Chondrocyte (in vitro differentiated cells): ENCODE measurements around the gene NHLRC4. TPM values are rescaled to one million over a fixed set of nuclear protein-coding genes. Genes with fewer than 3 reads are reported as not detected.

Experiments
- DNase-seq: peaks from one replicate; pipeline ENCODE4 v3.0.0; 2021; ENCODE audit warnings: mixed read lengths, low spot score
- H3K27ac Mint-ChIP-seq: one replicate; pipeline ENCODE4 v1.8.0; 2021; ENCODE audit warnings: mild to moderate bottlenecking, moderate library complexity, mixed read lengths; ENCODE audit not compliant: unreplicated experiment
- H3K27me3 Mint-ChIP-seq: 2 replicates; pipeline ENCODE4 v1.8.0; 2021; ENCODE audit warnings: low read depth, mixed read lengths
- H3K36me3 Mint-ChIP-seq: 2 replicates; pipeline ENCODE4 v1.8.0; 2021; ENCODE audit warnings: low read depth, mixed read lengths
- H3K4me1 Mint-ChIP-seq: 2 replicates; pipeline ENCODE4 v1.8.0; 2021; ENCODE audit warnings: low read depth, mild to moderate bottlenecking, mixed read lengths
- H3K4me3 Mint-ChIP-seq: one replicate; pipeline ENCODE4 v1.8.0; 2021; ENCODE audit warnings: mild to moderate bottlenecking, moderate library complexity, mixed read lengths; ENCODE audit not compliant: unreplicated experiment
- H3K9me3 Mint-ChIP-seq: 2 replicates; pipeline ENCODE4 v1.8.0; 2021; ENCODE audit warnings: low read depth, mixed read lengths
- total RNA-seq: library from RNA; stranded (reverse); gene quantifications from 3 replicates; pipeline ENCODE4 v1.2.1, GENCODE V29; 2021
- TF ChIP-seq, protein P1 (sequence below): fragments of 200-600 bp; sonication (generic); IDR thresholded peaks from 2 replicates; pipeline ENCODE4 v1.5.0; 2021; ENCODE audit warnings: antibody characterized with exemption, mild to moderate bottlenecking, moderate library complexity

Gene NHLRC4
- total RNA-seq, 1 donor from 2014 or later: not detected

DNA sequence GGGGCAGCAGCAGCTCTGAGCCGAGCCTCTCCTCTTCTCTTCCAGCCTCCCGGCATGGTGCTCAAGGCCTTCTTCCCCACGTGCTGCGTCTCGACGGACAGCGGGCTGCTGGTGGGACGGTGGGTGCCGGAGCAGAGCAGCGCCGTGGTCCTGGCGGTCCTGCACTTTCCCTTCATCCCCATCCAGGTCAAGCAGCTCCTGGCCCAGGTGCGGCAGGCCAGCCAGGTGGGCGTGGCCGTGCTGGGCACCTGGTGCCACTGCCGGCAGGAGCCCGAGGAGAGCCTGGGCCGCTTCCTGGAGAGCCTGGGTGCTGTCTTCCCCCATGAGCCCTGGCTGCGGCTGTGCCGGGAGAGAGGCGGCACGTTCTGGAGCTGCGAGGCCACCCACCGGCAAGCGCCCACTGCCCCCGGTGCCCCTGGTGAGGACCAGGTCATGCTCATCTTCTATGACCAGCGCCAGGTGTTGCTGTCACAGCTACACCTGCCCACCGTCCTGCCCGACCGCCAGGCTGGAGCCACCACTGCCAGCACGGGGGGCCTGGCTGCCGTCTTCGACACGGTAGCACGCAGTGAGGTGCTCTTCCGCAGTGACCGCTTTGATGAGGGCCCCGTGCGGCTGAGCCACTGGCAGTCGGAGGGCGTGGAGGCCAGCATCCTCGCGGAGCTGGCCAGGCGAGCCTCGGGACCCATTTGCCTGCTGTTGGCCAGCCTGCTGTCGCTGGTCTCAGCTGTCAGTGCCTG is 7.4 kb downstream of the NHLRC4 start:
- Mint-ChIP-seq H3K4me1 (peaks cover 24% of the 10 kb centered on the region), H3K27ac (no peak overlapping the region), H3K4me3 (no peak overlapping the region), H3K27me3 (no peaks in the 10 kb centered on the region), H3K36me3 (peaks cover 1% of the 10 kb centered on the region), H3K9me3 (no peaks in the 10 kb centered on the region)
- TF ChIP-seq, protein P1, sequence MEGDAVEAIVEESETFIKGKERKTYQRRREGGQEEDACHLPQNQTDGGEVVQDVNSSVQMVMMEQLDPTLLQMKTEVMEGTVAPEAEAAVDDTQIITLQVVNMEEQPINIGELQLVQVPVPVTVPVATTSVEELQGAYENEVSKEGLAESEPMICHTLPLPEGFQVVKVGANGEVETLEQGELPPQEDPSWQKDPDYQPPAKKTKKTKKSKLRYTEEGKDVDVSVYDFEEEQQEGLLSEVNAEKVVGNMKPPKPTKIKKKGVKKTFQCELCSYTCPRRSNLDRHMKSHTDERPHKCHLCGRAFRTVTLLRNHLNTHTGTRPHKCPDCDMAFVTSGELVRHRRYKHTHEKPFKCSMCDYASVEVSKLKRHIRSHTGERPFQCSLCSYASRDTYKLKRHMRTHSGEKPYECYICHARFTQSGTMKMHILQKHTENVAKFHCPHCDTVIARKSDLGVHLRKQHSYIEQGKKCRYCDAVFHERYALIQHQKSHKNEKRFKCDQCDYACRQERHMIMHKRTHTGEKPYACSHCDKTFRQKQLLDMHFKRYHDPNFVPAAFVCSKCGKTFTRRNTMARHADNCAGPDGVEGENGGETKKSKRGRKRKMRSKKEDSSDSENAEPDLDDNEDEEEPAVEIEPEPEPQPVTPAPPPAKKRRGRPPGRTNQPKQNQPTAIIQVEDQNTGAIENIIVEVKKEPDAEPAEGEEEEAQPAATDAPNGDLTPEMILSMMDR: no peak
- no peak for DNase-seq

DNA sequence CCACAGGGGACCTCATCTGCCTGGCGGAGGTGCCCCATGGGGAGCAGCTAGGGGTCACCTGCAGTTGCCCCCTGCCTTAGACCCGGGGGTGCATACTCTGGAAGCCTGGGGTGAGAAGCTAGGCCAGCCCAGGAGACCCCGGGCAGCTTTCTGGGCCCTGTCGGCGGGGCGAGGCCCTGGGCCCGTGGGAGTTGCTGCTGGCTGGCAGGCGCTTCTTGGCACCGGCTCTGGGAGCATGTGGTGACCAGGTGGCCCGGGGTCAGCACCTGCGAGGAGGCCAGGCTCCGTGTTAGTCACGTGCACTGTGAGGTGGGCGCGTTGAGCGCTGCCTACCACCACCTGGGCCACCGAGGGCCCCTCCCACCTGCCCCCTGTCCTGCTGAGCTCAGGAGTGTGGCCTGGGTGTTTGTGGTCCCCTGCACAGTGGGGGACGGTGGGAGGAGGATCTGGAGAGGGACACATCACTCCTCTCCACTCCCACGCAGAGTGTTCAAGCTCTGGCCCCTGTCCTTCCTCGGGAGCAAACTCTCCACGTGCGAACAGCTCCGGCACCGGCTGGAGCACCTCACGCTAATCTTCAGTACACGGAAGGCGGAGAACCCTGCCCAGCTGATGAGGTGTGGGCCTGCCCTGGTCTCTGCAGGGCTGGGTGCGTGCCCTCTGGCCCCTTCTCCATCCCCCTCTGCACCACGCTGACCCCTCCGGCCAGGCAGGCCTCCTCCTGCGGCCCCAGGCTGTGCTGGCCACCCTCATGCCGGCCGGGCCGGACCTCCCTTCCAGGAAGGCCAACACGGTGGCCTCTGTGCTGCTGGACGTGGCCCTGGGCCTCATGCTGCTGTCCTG is 8.8 kb downstream of the NHLRC4 start:
- peaks cover 20% of the 10 kb centered on the region for H3K4me1 Mint-ChIP-seq
- TF ChIP-seq, protein P1: no peak
- DNase-seq: no peak
- peaks cover 1% of the 10 kb centered on the region for H3K36me3 Mint-ChIP-seq
- H3K9me3 Mint-ChIP-seq: no peaks in the 10 kb centered on the region
- no peaks in the 10 kb centered on the region for H3K27me3 Mint-ChIP-seq
- no peak overlapping the region for H3K27ac Mint-ChIP-seq
- H3K4me3 Mint-ChIP-seq: no peak overlapping the region

DNA sequence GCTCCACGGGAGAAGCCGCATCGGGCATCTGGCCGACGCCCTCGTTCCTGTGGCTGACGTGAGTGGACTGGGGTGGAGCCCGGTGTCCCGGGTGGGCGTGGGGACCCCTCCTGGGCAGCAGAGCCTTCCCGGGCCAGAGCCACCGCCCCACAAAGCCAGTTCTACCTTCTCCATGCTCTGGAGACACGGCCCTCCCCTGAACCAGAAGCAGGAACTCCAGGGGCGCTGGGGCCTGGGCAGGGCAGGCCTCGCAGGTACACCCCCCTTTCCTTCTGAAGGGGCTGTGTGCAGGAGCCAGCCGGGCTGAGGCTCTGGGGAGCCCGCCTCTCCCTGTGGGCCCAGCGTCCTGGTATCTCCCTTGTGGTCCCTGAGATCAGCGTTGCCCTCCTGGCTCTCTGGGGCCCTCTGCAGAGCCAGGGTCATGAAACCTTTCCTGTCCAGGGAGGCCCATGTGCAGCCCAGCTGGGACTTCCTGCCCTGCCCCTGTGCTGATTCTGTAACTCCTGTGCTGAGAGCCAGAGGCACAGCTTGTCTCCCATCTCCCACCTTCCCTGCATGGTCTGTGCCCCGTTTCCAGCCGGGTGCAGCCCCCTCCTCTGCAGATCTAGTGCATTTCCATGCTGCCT is 9.5 kb downstream of the NHLRC4 start:
- TF ChIP-seq, protein P1: no peak
- peaks cover 1% of the 10 kb centered on the region for H3K36me3 Mint-ChIP-seq
- no peak for DNase-seq
- no peaks in the 10 kb centered on the region for H3K27me3 Mint-ChIP-seq
- no peaks in the 10 kb centered on the region for H3K9me3 Mint-ChIP-seq
- no peak overlapping the region for H3K27ac Mint-ChIP-seq
- H3K4me3 Mint-ChIP-seq: no peak overlapping the region
- peaks cover 13% of the 10 kb centered on the region for H3K4me1 Mint-ChIP-seq

DNA sequence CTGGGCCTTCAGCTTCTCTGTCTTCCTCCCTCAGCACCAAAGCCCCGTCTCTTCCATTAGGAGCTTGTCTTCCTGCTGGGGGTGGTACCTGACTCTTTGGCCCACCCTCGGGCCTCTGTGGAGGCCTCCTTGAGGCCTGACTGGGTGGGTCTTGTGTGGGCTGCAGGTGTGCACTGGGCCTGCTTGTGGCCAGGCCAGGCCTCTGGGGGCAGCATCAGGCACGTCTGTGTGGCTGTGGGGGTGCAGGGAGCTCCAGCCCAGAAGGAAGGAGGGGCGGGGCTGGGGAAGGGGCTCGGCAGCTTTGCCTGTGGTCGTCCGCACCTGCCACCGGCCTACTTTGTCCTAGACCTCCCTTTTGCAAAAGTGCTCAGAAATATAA is 10.0 kb downstream of the NHLRC4 start:
- Mint-ChIP-seq H3K27me3 (no peaks in the 10 kb centered on the region), H3K36me3 (peaks cover 1% of the 10 kb centered on the region), H3K9me3 (no peaks in the 10 kb centered on the region), H3K4me3 (no peak overlapping the region), H3K4me1 (peaks cover 8% of the 10 kb centered on the region), H3K27ac (no peak overlapping the region)
- TF ChIP-seq, protein P1: no peak
- no peak for DNase-seq

DNA sequence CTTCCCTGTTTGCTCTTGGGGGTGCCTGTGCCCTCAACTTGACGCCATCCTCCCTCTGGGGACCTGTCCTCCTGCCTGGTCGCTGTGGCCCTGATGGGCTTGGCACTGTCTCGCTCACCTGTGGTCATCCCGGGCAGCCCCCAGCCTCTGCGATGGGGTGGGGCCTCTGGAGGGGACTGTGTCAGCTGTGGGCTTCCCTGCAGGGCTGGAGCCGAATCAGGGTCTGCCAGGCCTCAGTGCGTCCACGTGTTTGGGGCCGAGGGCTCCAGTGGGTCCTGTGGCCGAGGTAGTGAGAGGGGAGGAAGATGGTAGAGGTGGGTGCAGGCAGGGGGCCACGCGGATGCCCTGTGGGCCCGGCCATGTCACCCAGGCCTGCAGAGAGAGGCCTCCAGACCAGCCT is 11.0 kb downstream of the NHLRC4 start:
- no peak overlapping the region for H3K4me3 Mint-ChIP-seq
- no peak overlapping the region for H3K27ac Mint-ChIP-seq
- no peaks in the 10 kb centered on the region for H3K27me3 Mint-ChIP-seq
- DNase-seq: no peak
- H3K36me3 Mint-ChIP-seq: peaks cover 1% of the 10 kb centered on the region
- peaks cover 4% of the 10 kb centered on the region for H3K4me1 Mint-ChIP-seq
- no peaks in the 10 kb centered on the region for H3K9me3 Mint-ChIP-seq
- TF ChIP-seq, protein P1: no peak
